Activated CD8-positive, alpha-beta memory T cell treated with anti-CD3 and anti-CD28 coated beads, Interleukin-2, amount 50 U/mL, for 48 hours (primary cell): ENCODE measurements around the gene LILRA2.
"Not testable (repeated sequence)": the region's sequence is repeated elsewhere in the genome, so short reads cannot be mapped to it uniquely, and the experiment has no call there.

ENCODE experiments used
- DNase-seq: peaks from one replicate; pipeline ENCODE4 v3.0.0-alpha.2; 2020

Gene LILRA2

GRCh38 chr19:54612428-54612827, 38.8 kb downstream of the LILRA2 start:
- DNase-seq = no peak

- no peak for DNase-seq
Measured at GRCh38 chr19:54614726-54615125, 41.1 kb downstream of the LILRA2 start.

GRCh38 chr19:54616057-54616456, 42.5 kb downstream of the LILRA2 start:
- no peak for DNase-seq

- DNase-seq = no peak
Measured at GRCh38 chr19:54616821-54617560, 43.4 kb downstream of the LILRA2 start.

GRCh38 chr19:54620464-54620863, 46.9 kb downstream of the LILRA2 start:
- no peak for DNase-seq

- DNase-seq = no peak
Measured at GRCh38 chr19:54622431-54622830, 48.8 kb downstream of the LILRA2 start.

- not testable (repeated sequence) for DNase-seq
Measured at GRCh38 chr19:54624234-54624633, 50.6 kb downstream of the LILRA2 start.

GRCh38 chr19:54624934-54625730, 51.5 kb downstream of the LILRA2 start:
- DNase-seq = not testable (repeated sequence)

GRCh38 chr19:54626757-54627156, 53.2 kb downstream of the LILRA2 start:
- no peak for DNase-seq

GRCh38 chr19:54627912-54628311, 54.3 kb downstream of the LILRA2 start:
- DNase-seq = not testable (repeated sequence)

- DNase-seq = not testable (repeated sequence)
Measured at GRCh38 chr19:54630262-54630661, 56.7 kb downstream of the LILRA2 start, which contains the start of gene LILRB1. Gene LILRB1 (plus strand): TSS chr19:54630484. CDS start chr19:54631074, 590 bp downstream.

GRCh38 chr19:54630782-54631181, 57.2 kb downstream of the LILRA2 start:
- no peak for DNase-seq

GRCh38 chr19:54631489-54632337, 58.1 kb downstream of the LILRA2 start:
- not testable (repeated sequence) for DNase-seq

GRCh38 chr19:54632517-54632916, 58.9 kb downstream of the LILRA2 start:
- not testable (repeated sequence) for DNase-seq

GRCh38 chr19:54633401-54633800, 59.8 kb downstream of the LILRA2 start:
- no peak for DNase-seq

GRCh38 chr19:54636081-54636480, 62.5 kb downstream of the LILRA2 start:
- not testable (repeated sequence) for DNase-seq

GRCh38 chr19:54638683-54639082, 65.1 kb downstream of the LILRA2 start:
- no peak for DNase-seq
